ENCODE measurements around the gene OR11L1. TPM values are rescaled to one million over a fixed set of nuclear protein-coding genes. Genes with fewer than 3 reads are reported as not detected.

OR11L1 gene, protein sequence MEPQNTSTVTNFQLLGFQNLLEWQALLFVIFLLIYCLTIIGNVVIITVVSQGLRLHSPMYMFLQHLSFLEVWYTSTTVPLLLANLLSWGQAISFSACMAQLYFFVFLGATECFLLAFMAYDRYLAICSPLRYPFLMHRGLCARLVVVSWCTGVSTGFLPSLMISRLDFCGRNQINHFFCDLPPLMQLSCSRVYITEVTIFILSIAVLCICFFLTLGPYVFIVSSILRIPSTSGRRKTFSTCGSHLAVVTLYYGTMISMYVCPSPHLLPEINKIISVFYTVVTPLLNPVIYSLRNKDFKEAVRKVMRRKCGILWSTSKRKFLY
- total RNA-seq = not detected
- long read RNA-seq, donor 1 = 0 reads
- long read RNA-seq, donor 2 = 0 reads

- no peak for ATAC-seq
Measured at GRCh38 chr1:247841796-247842195, at the start of gene OR11L1. Gene OR11L1 (minus strand): TSS chr1:247841896. CDS start chr1:247841896, 0 bp downstream.

DNA sequence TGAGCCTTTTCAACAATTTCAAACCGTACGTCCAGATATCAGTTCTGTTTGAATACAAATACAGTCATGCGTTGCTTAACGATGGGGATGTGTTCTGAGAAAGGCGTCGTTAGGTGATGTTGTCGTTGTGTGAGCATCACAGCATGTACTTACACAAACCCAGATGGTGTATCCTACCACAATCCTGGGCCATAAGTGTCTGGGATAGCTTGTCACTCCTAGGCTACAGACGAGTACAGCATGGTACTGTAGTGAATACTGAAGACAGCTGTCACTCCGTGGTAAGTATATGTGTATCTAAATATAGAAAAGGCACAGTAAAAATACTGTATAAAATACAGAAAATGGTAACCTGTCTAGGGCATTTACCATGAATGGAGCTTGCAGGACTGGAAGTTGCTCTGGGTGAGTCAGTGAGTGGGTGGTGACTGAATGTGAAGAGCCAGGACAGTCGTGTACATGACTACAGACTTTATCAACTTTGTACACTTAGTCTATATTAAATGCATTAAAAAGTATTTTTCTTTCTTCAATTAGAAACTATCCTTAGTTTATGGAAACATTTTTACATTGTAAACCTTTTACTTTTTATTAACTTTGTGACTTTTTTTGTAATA is 43.2 kb upstream of the OR11L1 start:
- intact Hi-C loops (cut with DNase I, micrococcal nuclease) = no loop called here
- ATAC-seq = no peak
- Histone ChIP-seq H3K4me1 (ENCODE audit: low read depth) (no peaks in the 10 kb centered on the region), H3K36me3 (ENCODE audit: low read depth) (no peaks in the 10 kb centered on the region), H3K9me3 (peaks cover 2% of the 10 kb centered on the region), H3K4me3 (no peak overlapping the region)
- no peak for DNase-seq
- no peak for TF ChIP-seq CTCF (IDR thresholded peaks at IDR 0.05)

More at GRCh38 chr1:247841796-247842195, at the start of gene OR11L1:
- TF ChIP-seq CTCF (IDR thresholded peaks at IDR 0.05) = no peak
- intact Hi-C loops (cut with DNase I, micrococcal nuclease) = no loop called here
- H3K4me1 ChIP-seq (ENCODE audit: low read depth) = no peaks in the 10 kb centered on the region
- no peaks in the 10 kb centered on the region for H3K36me3 ChIP-seq (ENCODE audit: low read depth)
- H3K9me3 ChIP-seq = no peaks in the 10 kb centered on the region
- no peak for DNase-seq
- no peak within 1 kb of the TSS for H3K4me3 ChIP-seq

DNA sequence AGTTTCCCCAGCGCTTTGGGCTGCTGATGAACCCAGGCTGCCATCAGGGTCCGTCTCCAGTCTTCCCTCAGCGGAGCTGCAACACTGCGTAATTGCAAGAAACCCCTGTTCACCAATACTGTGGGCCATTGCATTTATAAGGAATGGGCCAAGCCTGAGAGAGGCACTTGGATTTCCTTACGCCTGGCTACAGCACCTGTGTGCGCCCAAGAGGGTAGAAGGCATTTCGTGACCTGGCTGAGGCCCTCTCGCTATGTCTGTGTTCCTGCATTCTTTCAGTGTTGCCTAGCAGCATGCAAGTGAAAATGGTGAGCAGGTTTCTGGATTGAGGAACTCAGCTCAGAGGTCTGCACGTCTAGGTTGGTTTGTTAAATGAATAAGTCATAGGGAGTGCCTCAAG is 41.6 kb upstream of the OR11L1 start:
- no peak for TF ChIP-seq CTCF (IDR thresholded peaks at IDR 0.05)
- no peak for DNase-seq
- Histone ChIP-seq H3K9me3 (peaks cover 2% of the 10 kb centered on the region), H3K4me1 (ENCODE audit: low read depth) (no peaks in the 10 kb centered on the region), H3K4me3 (no peak overlapping the region), H3K36me3 (ENCODE audit: low read depth) (no peaks in the 10 kb centered on the region)
- intact Hi-C loops (cut with DNase I, micrococcal nuclease) = no loop called here
- no peak for ATAC-seq

GRCh38 chr1:247865416-247865815 is 23.7 kb upstream of the OR11L1 start:
- TF ChIP-seq CTCF (IDR thresholded peaks at IDR 0.05) = no peak
- Histone ChIP-seq H3K4me3 (no peak overlapping the region), H3K9me3 (peaks cover 9% of the 10 kb centered on the region), H3K4me1 (ENCODE audit: low read depth) (no peaks in the 10 kb centered on the region), H3K36me3 (ENCODE audit: low read depth) (no peaks in the 10 kb centered on the region)
- intact Hi-C loops (cut with DNase I, micrococcal nuclease) = no loop called here
- ATAC-seq (no peak), DNase-seq (no peak)

DNA sequence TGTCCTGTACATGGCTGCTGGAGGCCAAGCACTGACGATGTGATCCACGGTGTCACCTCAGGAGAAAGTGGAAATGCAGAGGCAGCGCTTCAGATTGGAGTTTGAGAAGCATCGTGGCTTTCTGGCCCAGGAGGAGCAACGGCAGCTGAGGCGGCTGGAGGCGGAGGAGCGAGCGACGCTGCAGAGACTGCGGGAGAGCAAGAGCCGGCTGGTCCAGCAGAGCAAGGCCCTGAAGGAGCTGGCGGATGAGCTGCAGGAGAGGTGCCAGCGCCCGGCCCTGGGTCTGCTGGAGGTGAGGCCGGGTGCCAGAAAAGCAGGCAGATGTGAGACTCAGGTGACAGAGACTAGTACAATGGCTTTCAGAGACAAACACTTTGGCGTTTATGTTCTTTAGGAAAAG is 22.9 kb upstream of the OR11L1 start:
- intact Hi-C loops (cut with DNase I, micrococcal nuclease) = no loop called here
- no peak for TF ChIP-seq CTCF (IDR thresholded peaks at IDR 0.05)

More for the DNA sequence above, 22.9 kb upstream of the OR11L1 start:
- DNase-seq (no peak), ATAC-seq (no peak)
- Histone ChIP-seq H3K36me3 (ENCODE audit: low read depth) (no peaks in the 10 kb centered on the region), H3K4me3 (no peak overlapping the region), H3K4me1 (ENCODE audit: low read depth) (no peaks in the 10 kb centered on the region), H3K9me3 (peaks cover 3% of the 10 kb centered on the region)
